ENCODE data around the gene ANO10.

DNA sequence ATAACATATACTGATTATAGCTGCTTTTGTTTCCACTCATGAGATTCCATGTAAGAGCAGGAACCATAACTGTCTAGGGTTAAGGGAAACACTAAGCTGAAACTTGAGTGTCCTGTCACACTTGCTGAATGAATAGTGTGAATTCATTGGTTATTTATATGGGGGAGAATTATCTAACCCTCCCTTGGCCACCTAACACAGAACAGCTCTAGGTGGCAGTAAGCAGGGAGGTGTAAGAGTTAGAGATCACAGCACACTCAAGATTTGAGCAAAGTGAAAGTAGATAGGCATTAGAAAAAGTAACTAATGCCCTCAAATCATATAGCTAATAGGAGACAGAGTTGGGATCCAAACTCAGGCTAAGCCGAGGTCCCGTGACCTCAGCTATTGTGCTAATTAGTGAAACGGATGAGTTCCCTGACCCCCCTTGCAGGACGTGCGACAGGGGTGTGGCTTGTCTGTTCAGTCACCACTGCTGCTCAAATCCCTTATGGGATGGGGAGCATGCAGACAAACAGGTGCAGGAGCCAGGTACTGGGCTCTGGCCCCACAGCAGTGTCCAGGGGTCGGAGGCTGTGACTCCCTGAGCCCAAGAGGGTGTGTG is 27.7 kb upstream of the ANO10 start:
- no peak for TF ChIP-seq CTCF (IDR thresholded peaks at IDR 0.05)
- no peak for TF ChIP-seq POLR2A (IDR thresholded peaks at IDR 0.05)

Measured in uterus (tissue), 2 donors.